Mesenchymal stem cell (in vitro differentiated cells and primary cell): Measurements from ENCODE around the gene ZNF80.

Experiments used
- DNase-seq: peaks from one replicate; pipeline ENCODE4 v3.0.0-alpha.2; 2013
- H2AFZ ChIP-seq: one replicate; pipeline ENCODE4 v1.6.1; 2013; ENCODE audit warnings: low read depth, mild to moderate bottlenecking, control low read depth, inconsistent platforms, low read length, moderate library complexity
- H2AK5ac ChIP-seq: 2 replicates; pipeline ENCODE4 v1.6.1; 2013; ENCODE audit warnings: low read length, moderate library complexity, mild to moderate bottlenecking, inconsistent platforms; ENCODE audit not compliant: severe bottlenecking
- H2BK120ac ChIP-seq: one replicate; pipeline ENCODE4 v1.6.1; 2013; ENCODE audit warnings: low read depth, mild to moderate bottlenecking, inconsistent platforms, low read length, moderate library complexity
- H2BK12ac ChIP-seq, 2 experiments: one replicate each; pipeline ENCODE4 v1.6.1; 2013; ENCODE audit warnings: inconsistent platforms in 2 of 2, low read length in 2 of 2, mild to moderate bottlenecking in 2 of 2, moderate library complexity in 2 of 2, control low read depth in 1 of 2
- H2BK15ac ChIP-seq: one replicate; pipeline ENCODE4 v1.6.1; 2013; ENCODE audit warnings: mild to moderate bottlenecking, low read depth, inconsistent platforms; ENCODE audit not compliant: poor library complexity, severe bottlenecking
- H2BK5ac ChIP-seq: 2 replicates; pipeline ENCODE4 v1.6.1; 2013; ENCODE audit warnings: low read depth, mild to moderate bottlenecking, low read length, control low read depth, inconsistent platforms; ENCODE audit not compliant: poor library complexity, severe bottlenecking
- H3K14ac ChIP-seq, 2 experiments: one replicate each; pipeline ENCODE4 v1.6.1; 2013; ENCODE audit warnings: inconsistent platforms in 2 of 2, low read length in 2 of 2, control low read depth in 1 of 2, mild to moderate bottlenecking in 1 of 2, moderate library complexity in 1 of 2
- H3K18ac ChIP-seq, 2 experiments: one replicate each; pipeline ENCODE4 v1.6.1; 2013; ENCODE audit warnings: inconsistent platforms in 2 of 2, low read length in 2 of 2, control low read depth in 1 of 2, low read depth in 1 of 2, mild to moderate bottlenecking in 1 of 2
- H3K23ac ChIP-seq, 2 experiments: one replicate each; pipeline ENCODE4 v1.6.1; 2013; ENCODE audit warnings: inconsistent platforms in 2 of 2, low read length in 2 of 2, mild to moderate bottlenecking in 2 of 2, moderate library complexity in 2 of 2, control low read depth in 1 of 2
- H3K27ac ChIP-seq: 2 replicates; pipeline ENCODE4 v1.5.1; 2013; ENCODE audit warnings: mild to moderate bottlenecking, moderate library complexity, low read length, control low read depth, inconsistent platforms; ENCODE audit not compliant: poor library complexity, severe bottlenecking
- H3K27me3 ChIP-seq, 2 experiments: 2 replicates each; pipeline versions ENCODE4 v1.6.1 to v1.7.0; 2013; ENCODE audit warnings: low read length in 2 of 2, mild to moderate bottlenecking in 2 of 2, moderate library complexity in 2 of 2, control low read depth in 1 of 2, inconsistent platforms in 1 of 2; ENCODE audit not compliant: control insufficient read depth in 1 of 2, insufficient read depth in 1 of 2
- H3K36me3 ChIP-seq, 2 experiments: 2 replicates each; pipeline versions ENCODE4 v1.6.1 to v1.7.0; 2013; ENCODE audit warnings: low read length in 2 of 2, control low read depth in 1 of 2, inconsistent platforms in 1 of 2, low read depth in 1 of 2, mild to moderate bottlenecking in 1 of 2; ENCODE audit not compliant: insufficient read depth in 2 of 2, control insufficient read depth in 1 of 2
- H3K4ac ChIP-seq, 2 experiments: one replicate each; pipeline ENCODE4 v1.6.1; 2013; ENCODE audit warnings: inconsistent platforms in 2 of 2, low read length in 2 of 2, mild to moderate bottlenecking in 2 of 2, moderate library complexity in 2 of 2, control low read depth in 1 of 2, low read depth in 1 of 2
- H3K4me1 ChIP-seq: 2 replicates; pipeline ENCODE4 v1.6.1; 2013; ENCODE audit warnings: low read depth, low read length, control low read depth; ENCODE audit not compliant: control insufficient read depth, insufficient read depth
- H3K4me2 ChIP-seq: 2 replicates; pipeline ENCODE4 v1.6.1; 2013; ENCODE audit warnings: low read length, mild to moderate bottlenecking, inconsistent platforms; ENCODE audit not compliant: poor library complexity, severe bottlenecking
- H3K4me3 ChIP-seq, 2 experiments: 2 replicates each; pipeline versions ENCODE4 v1.5.1 to v1.7.0; 2013; ENCODE audit warnings: low read length in 2 of 2, mild to moderate bottlenecking in 2 of 2, control low read depth in 1 of 2, low read depth in 1 of 2; ENCODE audit not compliant: insufficient read depth in 1 of 2
- H3K79me1 ChIP-seq: replicated peaks from 2 replicates; pipeline ENCODE4 v1.6.1; 2013; ENCODE audit warnings: mild to moderate bottlenecking, control low read depth, low read length, inconsistent platforms; ENCODE audit not compliant: poor library complexity, severe bottlenecking
- H3K9ac ChIP-seq: 2 replicates; pipeline ENCODE4 v1.7.0; 2013; ENCODE audit warnings: mild to moderate bottlenecking, low read length, moderate library complexity
- H3K9me3 ChIP-seq: 2 replicates; pipeline ENCODE4 v1.7.0; 2013; ENCODE audit warnings: mild to moderate bottlenecking, low read length; ENCODE audit not compliant: control insufficient read depth
- H4K8ac ChIP-seq: one replicate; pipeline ENCODE4 v1.6.1; 2013; ENCODE audit warnings: inconsistent platforms, mild to moderate bottlenecking, low read length, moderate library complexity
- H4K91ac ChIP-seq: one replicate; pipeline ENCODE4 v1.6.1; 2013; ENCODE audit warnings: mild to moderate bottlenecking, low read length, inconsistent platforms

The ZNF80 gene

DNA sequence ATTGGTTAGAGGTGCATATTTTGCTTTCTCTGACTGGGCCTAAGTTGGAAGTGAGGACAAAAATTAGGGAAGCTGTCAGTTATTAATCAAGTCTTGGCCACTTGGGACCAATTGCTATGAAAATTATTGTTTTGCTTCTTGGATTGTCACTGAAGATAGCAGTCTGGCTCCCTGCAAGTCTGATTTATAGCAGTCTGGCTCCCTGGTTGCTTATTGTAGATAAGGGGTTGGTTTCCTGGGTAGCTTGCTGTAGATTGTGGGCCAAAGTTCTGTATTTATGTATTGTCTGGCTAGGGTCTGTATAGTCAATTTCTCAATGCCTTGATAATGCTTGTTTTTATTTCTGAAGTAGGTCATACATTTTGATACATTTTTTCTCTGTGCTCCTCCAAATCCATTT, 45.2 kb downstream of the ZNF80 start:
- Histone ChIP-seq H3K18ac (no peak overlapping the region), H3K79me1 (no peaks in the 10 kb centered on the region), H3K27ac (no peak overlapping the region), H2BK120ac (no peak overlapping the region), H3K23ac (no peak overlapping the region), H3K9ac (no peak overlapping the region), H2AFZ (no peak overlapping the region), H2BK15ac (no peak overlapping the region), H2BK12ac (no peak overlapping the region), H3K4me3 (no peak overlapping the region), H3K4ac (no peak overlapping the region), H3K4me1 (no peaks in the 10 kb centered on the region), H2BK5ac (no peak overlapping the region), H3K14ac (no peak overlapping the region), H3K27me3 (no peaks in the 10 kb centered on the region), H3K4me2 (no peak overlapping the region), H2AK5ac (no peak overlapping the region), H4K8ac (no peak overlapping the region), H3K9me3 (no peaks in the 10 kb centered on the region), H4K91ac (no peak overlapping the region), H3K36me3 (no peaks in the 10 kb centered on the region)
- DNase-seq: no peak

DNA sequence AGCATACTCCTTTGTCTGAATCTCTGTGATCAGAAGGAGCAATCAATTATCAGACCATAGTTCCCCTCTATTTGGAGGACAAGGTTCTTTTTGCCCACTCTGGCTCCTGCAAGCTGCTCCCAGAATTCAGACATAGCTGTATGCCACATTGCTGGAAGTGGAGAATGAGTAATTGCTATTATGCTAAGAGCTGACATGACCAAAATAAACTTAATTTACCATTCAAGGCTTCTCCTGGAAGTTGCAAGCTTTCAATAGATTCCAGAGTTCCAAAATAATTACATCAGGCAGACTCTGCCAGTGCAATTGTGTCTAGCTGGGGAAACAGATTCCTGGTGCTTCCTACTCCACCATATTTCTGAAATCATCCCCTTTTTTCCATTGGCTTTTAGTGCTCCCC, 50.9 kb downstream of the ZNF80 start:
- no peak overlapping the region for H3K4me2 ChIP-seq
- H2BK15ac ChIP-seq: no peak overlapping the region
- H2AFZ ChIP-seq: no peak overlapping the region
- H3K27me3 ChIP-seq: peaks cover 0 to 5% of the 10 kb centered on the region in 2 experiments
- no peak overlapping the region for H3K9ac ChIP-seq
- H2AK5ac ChIP-seq: no peak overlapping the region
- no peak overlapping the region for H2BK120ac ChIP-seq
- no peak overlapping the region for H3K23ac ChIP-seq
- no peak overlapping the region for H3K4ac ChIP-seq
- DNase-seq: no peak
- no peak overlapping the region for H2BK12ac ChIP-seq
- H3K36me3 ChIP-seq: no peaks in the 10 kb centered on the region
- H3K4me1 ChIP-seq: no peaks in the 10 kb centered on the region
- H2BK5ac ChIP-seq: no peak overlapping the region
- H3K9me3 ChIP-seq: peaks cover 10% of the 10 kb centered on the region
- H3K79me1 ChIP-seq: no peaks in the 10 kb centered on the region
- no peak overlapping the region for H3K18ac ChIP-seq
- no peak overlapping the region for H3K27ac ChIP-seq
- H4K91ac ChIP-seq: no peak overlapping the region
- H4K8ac ChIP-seq: no peak overlapping the region
- no peak overlapping the region for H3K4me3 ChIP-seq
- H3K14ac ChIP-seq: no peak overlapping the region
